HFFc6 (cell line): ENCODE measurements around the gene PATJ. TPM values are rescaled to one million over a fixed set of nuclear protein-coding genes. Genes with fewer than 3 reads are reported as not detected.

ENCODE experiments used
- DNase-seq: peaks from one replicate; pipeline ENCODE4 v3.0.0-alpha.2; 2018
- H3K27ac Mint-ChIP-seq: 2 replicates; pipeline ENCODE4 v1.8.0; 2020; ENCODE audit warnings: mild to moderate bottlenecking, mixed read lengths
- H3K27me3 Mint-ChIP-seq: 2 replicates; pipeline ENCODE4 v1.8.0; 2021; ENCODE audit warnings: mild to moderate bottlenecking, moderate library complexity, mixed read lengths; ENCODE audit not compliant: insufficient read depth
- H3K36me3 Mint-ChIP-seq: 2 replicates; pipeline ENCODE4 v1.8.0; 2021; ENCODE audit warnings: low read depth, mixed read lengths
- H3K4me1 Mint-ChIP-seq: 2 replicates; pipeline ENCODE4 v1.8.0; 2020; ENCODE audit warnings: low read depth, mixed read lengths
- H3K4me3 Mint-ChIP-seq: 2 replicates; pipeline ENCODE4 v1.8.0; 2020; ENCODE audit warnings: mild to moderate bottlenecking, moderate library complexity, mixed read lengths
- H3K9me3 Mint-ChIP-seq: 2 replicates; pipeline ENCODE4 v1.8.0; 2020; ENCODE audit warnings: mild to moderate bottlenecking, mixed read lengths
- total RNA-seq, 6 experiments: library from RNA; stranded (reverse); fragmentation: NEBNext Ultra II Directional; extraction: Animal tissue kit (Norgen Biotek cat#: 25700); gene quantifications; 2 replicates in 1 of 6; 3 replicates in 5 of 6; pipeline ENCODE4 v1.2.3, GENCODE V29; 2021
- TF ChIP-seq, protein P1 (sequence below): fragments of 200-600 bp; sonication (generic); IDR thresholded peaks from 2 replicates; pipeline ENCODE4 v1.5.0; 2021; ENCODE audit warnings: antibody characterized with exemption, mild to moderate bottlenecking

The PATJ gene
- total RNA-seq, 6 experiments from 2014 or later, result 4.7 to 8.0 (median 5.7) TPM

DNA sequence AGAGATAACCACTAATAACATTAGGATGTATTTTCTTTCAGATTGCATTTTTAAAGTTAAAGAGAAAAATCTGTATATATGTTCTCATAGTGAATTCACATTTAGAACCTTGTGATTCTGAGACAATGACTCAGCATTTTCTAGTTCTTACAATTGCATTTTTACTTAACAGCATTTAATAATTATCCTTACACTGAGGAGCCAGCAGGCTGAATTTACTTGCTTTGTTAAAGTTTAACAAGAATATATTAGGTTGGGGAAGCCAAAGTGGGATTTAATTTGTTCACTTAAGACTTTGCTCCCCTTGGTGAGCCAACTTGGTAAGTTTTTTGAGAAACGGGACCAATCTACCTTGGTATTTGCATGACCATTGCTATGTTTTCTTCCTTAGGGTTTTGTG is 4.5 kb downstream of the PATJ start:
- H3K27me3 Mint-ChIP-seq, result peaks cover 2% of the 10 kb centered on the region
- H3K9me3 Mint-ChIP-seq, result no peaks in the 10 kb centered on the region
- H3K4me3 Mint-ChIP-seq, result no peak overlapping the region; the same call in none of the 2 replicates
- no peak for DNase-seq
- peak overlapping the region; percentile 69 for H3K27ac Mint-ChIP-seq
- H3K4me1 Mint-ChIP-seq, result peaks cover 43% of the 10 kb centered on the region
- H3K36me3 Mint-ChIP-seq, result no peaks in the 10 kb centered on the region
- TF ChIP-seq, protein P1, sequence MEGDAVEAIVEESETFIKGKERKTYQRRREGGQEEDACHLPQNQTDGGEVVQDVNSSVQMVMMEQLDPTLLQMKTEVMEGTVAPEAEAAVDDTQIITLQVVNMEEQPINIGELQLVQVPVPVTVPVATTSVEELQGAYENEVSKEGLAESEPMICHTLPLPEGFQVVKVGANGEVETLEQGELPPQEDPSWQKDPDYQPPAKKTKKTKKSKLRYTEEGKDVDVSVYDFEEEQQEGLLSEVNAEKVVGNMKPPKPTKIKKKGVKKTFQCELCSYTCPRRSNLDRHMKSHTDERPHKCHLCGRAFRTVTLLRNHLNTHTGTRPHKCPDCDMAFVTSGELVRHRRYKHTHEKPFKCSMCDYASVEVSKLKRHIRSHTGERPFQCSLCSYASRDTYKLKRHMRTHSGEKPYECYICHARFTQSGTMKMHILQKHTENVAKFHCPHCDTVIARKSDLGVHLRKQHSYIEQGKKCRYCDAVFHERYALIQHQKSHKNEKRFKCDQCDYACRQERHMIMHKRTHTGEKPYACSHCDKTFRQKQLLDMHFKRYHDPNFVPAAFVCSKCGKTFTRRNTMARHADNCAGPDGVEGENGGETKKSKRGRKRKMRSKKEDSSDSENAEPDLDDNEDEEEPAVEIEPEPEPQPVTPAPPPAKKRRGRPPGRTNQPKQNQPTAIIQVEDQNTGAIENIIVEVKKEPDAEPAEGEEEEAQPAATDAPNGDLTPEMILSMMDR, result no peak

DNA sequence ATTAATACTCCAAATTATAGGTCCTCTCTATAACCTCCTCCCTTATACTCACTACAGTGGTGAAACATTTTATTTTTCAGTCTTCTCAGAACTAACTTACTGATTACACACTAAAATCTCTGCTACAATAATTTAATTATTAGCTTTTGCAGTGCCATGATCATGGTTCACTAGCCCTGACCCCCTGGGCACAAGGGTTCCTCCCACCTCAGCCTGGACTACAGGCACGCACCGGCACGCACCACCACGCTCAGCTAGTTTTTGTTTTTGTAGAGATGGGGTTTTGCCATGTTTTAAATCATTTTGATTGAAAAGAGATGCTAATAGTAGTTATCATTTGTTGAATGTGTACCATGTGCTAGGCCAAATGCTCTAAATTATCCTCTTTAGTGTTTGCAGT is 6.3 kb downstream of the PATJ start:
- no peak for DNase-seq
- H3K9me3 Mint-ChIP-seq, result no peaks in the 10 kb centered on the region
- H3K4me1 Mint-ChIP-seq, result peaks cover 35% of the 10 kb centered on the region
- no peaks in the 10 kb centered on the region for H3K36me3 Mint-ChIP-seq
- TF ChIP-seq, protein P1, result no peak
- H3K27me3 Mint-ChIP-seq, result peaks cover 2% of the 10 kb centered on the region
- H3K27ac Mint-ChIP-seq, result no peak overlapping the region
- H3K4me3 Mint-ChIP-seq, result no peak overlapping the region

DNA sequence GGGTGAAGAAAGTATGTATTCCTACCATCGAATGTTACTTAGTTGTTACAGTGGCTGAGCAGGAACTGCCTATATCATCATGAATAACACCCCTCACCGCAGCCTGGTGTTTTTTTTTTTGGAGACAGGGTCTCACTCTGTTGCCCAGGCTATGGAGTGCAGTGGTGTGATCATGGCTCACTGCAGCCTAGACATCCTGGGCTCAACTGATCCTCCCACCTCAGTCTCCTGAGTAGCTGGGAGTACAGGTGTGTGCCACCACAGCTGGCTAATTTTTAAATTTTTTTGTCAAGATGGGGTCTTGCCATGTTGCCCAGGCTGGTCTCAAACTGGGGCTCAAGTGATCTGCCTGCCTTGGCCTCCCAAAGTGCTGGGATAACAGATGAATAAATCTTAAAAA is 7.3 kb downstream of the PATJ start:
- TF ChIP-seq, protein P1, result no peak
- H3K4me3 Mint-ChIP-seq, result no peak overlapping the region
- no peak overlapping the region for H3K27ac Mint-ChIP-seq
- peaks cover 31% of the 10 kb centered on the region for H3K4me1 Mint-ChIP-seq
- H3K9me3 Mint-ChIP-seq, result no peaks in the 10 kb centered on the region
- peaks cover 2% of the 10 kb centered on the region for H3K27me3 Mint-ChIP-seq
- no peaks in the 10 kb centered on the region for H3K36me3 Mint-ChIP-seq
- no peak for DNase-seq

DNA sequence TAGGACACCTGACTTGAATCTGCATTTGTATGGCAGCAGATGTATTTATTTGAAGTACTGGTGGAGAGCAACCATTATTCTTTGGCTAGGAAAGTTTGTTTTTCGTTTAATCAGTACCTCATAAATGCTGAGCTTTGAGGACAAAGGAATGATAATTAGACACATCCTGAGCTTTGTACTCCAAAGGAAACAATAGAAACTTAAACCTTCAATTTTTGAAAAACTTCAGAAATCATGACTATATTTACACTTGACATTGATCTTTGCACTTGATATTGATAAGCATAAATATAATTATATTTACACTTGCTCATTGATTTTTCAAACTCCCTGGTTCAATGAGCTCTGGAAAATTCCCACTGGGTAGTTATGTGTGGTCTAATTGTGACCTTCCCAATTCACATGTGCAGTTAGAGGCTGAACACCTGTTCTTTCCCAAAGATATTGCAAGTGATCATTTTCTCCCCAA is 10.7 kb downstream of the PATJ start:
- no peaks in the 10 kb centered on the region for H3K9me3 Mint-ChIP-seq
- TF ChIP-seq, protein P1, result no peak
- H3K27ac Mint-ChIP-seq, result no peak overlapping the region
- peaks cover 2% of the 10 kb centered on the region for H3K27me3 Mint-ChIP-seq
- peaks cover 12% of the 10 kb centered on the region; the same call in 1 of the 2 replicates for H3K4me1 Mint-ChIP-seq
- no peak overlapping the region for H3K4me3 Mint-ChIP-seq
- DNase-seq, result no peak
- no peaks in the 10 kb centered on the region for H3K36me3 Mint-ChIP-seq

DNA sequence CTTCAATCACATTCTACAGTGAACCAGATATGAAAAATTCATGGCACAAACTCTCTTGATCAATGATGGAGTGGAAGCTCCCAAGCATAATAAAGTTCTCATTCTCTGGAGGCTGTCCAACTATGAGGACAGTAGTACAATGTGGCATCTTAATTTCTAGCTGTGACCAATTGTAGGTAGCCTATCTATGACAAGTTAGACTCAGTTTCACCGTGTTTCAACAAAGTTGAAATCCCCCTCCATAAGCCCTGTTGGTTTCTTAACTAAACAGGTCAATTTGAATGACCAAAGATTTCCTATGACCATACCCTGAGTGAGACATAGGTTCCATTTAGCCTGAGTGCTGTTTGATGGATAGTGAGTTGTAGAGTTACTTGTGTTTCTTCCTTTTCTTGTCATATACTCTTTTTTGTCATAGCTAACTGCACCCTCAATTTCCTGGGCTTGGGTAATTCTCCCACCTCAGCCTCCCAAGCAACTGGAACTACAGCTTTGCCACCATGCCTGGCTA is 11.8 kb downstream of the PATJ start:
- Mint-ChIP-seq H3K4me3 (no peak overlapping the region), H3K27ac (no peak overlapping the region), H3K36me3 (no peaks in the 10 kb centered on the region), H3K9me3 (no peaks in the 10 kb centered on the region), H3K4me1 (peaks cover 20% of the 10 kb centered on the region), H3K27me3 (peaks cover 2% of the 10 kb centered on the region)
- TF ChIP-seq, protein P1, result no peak
- no peak for DNase-seq
